ENCODE measurements around the gene PAQR8.

GRCh38 chr6:52335576-52335975, 26.4 kb upstream of the PAQR8 start:
- TF ChIP-seq, protein P1, sequence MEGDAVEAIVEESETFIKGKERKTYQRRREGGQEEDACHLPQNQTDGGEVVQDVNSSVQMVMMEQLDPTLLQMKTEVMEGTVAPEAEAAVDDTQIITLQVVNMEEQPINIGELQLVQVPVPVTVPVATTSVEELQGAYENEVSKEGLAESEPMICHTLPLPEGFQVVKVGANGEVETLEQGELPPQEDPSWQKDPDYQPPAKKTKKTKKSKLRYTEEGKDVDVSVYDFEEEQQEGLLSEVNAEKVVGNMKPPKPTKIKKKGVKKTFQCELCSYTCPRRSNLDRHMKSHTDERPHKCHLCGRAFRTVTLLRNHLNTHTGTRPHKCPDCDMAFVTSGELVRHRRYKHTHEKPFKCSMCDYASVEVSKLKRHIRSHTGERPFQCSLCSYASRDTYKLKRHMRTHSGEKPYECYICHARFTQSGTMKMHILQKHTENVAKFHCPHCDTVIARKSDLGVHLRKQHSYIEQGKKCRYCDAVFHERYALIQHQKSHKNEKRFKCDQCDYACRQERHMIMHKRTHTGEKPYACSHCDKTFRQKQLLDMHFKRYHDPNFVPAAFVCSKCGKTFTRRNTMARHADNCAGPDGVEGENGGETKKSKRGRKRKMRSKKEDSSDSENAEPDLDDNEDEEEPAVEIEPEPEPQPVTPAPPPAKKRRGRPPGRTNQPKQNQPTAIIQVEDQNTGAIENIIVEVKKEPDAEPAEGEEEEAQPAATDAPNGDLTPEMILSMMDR (conservative IDR thresholded peaks at IDR 0.05): no peak
- TF ChIP-seq ZFX (IDR thresholded peaks at IDR 0.05): no peak

Measured in C4-2B (cell line).